GM10847 (cell line): ENCODE results near the gene FAM43A.

Source experiments
- POLR2A ChIP-seq: IDR thresholded peaks from 2 replicates; pipeline ENCODE4 v1.6.1; 2011; ENCODE audit not compliant: insufficient read length; ENCODE audit errors: extremely low read depth

Gene FAM43A

GRCh38 chr3:194686816-194687637 lies 1.3 kb downstream of the FAM43A start:
- no peak for TF ChIP-seq POLR2A

- no peak for TF ChIP-seq POLR2A
These were observed 2.0 kb downstream of the FAM43A start for GRCh38 chr3:194687638-194688199.

GRCh38 chr3:194688200-194688740 lies 2.6 kb downstream of the FAM43A start:
- TF ChIP-seq POLR2A = no peak

DNA sequence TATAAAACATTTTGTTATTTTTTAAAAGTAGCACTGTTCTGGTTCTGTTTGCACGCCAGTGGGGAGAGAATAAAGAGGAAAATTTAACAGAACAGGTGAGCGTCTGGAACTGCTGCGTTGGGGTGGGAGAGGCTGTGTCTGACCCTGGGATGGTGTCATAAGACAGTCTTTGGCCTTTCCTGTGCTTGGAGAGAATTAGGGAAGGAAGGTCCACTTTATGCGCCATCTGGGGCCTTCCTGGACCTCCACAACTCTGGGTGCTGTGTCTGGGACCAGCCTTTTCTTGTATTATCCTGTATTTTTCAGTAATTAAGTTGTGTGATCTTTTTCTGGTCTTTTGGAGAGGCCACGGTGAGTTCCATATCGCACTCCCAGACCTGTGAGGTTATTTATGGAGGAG lies 3.3 kb downstream of the FAM43A start:
- TF ChIP-seq POLR2A = no peak

DNA sequence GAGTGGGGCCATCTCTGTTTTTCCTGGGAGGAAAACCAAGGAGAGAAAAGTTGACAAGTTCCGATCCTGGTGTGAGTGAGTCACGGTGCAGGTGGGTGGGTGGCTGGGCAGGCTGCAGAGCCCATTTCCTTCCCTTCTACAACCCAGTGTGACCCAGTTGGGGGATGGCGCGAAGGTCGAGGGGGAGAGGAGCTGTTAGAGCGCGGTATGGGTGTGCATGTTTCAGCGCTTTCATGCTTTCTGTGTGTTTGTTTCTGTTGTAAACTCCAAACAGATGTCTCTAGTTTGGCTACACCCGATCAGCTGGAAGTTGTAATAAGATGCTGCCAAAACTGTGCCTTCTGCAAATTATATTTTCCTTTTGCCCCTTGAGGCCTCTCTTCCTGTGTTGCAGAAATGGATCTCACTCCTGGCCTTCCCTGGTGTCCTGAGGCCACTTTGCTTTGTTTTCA lies 3.8 kb downstream of the FAM43A start:
- no peak for TF ChIP-seq POLR2A

DNA sequence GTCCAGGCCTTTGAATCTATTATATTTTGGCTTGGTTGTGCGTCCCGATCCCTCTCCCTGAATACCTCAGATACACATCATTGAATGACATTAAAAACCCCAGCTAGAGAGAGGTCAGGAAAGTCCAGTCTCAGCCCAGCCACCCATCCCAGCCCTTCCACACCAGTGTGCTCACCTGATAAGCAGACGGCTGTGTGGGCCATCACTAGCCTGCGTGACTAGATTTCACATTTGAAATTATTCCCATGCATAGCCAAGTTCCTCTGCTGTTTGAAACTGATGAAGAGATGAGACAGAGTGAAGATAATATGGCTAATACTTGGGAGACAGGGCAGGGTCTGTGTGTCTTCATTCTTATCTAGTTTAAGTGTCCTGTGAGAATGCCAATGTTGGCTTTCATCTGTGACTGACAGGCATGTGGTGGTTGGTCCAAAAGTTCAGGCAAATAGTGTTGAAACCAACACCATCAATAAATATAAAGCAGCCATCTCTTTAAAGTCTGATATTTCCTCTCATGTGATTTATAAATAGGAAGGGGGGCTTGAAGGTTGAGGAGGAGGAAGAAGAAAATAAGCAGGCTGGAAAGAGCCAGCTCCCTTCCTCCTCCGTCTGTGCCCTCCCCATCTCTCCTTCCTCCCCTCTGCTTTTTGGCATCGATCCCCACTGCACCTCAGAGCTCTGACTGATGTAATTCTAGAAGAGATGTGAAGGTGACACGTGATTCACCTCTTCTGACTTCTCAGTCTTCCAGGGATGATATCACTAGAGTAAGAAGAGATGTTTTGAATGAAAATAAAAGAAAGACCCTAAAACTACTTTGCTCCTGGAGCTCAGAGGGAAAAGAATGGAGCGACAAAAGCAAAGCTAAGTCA lies 5.1 kb downstream of the FAM43A start:
- TF ChIP-seq POLR2A = no peak

DNA sequence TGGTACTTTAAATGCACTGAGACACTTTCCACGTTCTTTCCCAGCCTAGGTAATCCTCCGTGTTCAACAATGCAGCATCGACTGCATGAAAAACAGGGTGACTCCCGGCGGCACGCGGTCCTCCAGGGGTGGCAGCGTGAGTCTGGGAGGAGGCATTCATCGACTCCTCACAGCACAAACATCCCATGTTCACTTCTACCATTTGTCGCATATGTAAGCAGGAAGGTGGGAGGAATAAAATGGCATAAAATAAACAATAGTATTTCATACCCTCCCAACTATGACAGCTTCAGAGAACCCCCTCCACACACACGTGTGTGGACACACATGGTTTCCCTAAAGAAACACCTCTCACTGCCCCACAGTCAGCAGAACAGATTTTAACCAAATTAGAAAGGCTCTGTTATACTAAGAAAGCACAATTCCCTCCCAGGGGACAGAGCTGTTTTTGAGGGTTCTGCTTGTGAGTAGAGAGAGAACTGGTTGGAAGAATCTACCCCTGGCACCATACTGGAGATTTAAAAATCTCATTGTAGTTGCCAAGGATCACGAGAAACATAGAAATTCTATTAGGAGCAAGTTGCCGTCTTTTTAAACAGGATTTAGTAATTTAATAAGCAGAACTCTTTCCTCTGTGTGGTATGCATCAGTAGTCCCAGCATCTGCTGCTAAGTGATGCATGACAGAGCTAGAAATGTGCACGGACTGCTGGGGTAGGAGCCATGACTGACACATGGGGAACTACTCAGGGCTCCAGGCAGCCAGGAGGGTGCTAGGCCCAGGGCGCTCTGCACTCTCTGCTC lies 6.0 kb downstream of the FAM43A start:
- no peak for TF ChIP-seq POLR2A

DNA sequence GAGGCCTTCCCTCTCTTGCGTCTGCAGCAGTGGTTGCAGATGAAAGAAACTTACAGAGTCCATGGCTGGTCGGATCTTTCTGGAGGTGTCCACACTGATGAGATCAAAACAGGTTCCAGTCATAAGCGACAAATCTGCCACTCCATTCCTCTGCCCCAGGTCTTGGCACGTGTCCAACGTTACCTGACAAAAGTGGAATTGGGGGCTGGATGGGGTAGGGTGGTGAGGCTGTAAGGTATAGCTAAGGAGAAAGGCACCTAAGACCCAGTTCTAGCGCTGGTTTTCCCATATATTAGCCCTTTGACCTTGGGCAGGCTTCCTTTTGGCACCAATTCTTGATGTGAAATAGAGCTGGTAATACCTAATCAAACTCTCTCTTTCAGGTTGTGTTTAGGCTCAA lies 11.0 kb downstream of the FAM43A start:
- TF ChIP-seq POLR2A = no peak

GRCh38 chr3:194702545-194702944 lies 16.9 kb downstream of the FAM43A start:
- no peak for TF ChIP-seq POLR2A

DNA sequence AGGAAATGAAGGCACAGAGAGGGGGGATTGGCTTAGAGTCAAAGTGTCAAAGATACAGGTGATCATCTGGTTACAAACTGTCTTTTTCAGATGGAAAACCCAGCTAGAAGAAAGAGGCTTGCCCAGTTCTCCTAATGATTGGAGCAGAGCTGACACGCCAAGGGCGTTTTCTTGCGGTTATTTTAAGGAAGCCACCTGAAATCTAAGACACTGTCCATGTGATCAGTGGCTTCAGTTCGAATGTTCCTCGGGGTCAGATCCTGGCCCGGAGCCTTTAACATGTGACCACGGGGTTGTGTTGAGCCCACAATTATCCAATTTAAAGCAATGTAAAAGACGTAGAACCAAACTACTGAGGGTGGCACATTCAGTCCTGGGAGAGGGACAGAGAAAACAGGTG lies 19.5 kb downstream of the FAM43A start:
- no peak for TF ChIP-seq POLR2A

- no peak for TF ChIP-seq POLR2A
These were observed 20.1 kb downstream of the FAM43A start for GRCh38 chr3:194705761-194706160.

DNA sequence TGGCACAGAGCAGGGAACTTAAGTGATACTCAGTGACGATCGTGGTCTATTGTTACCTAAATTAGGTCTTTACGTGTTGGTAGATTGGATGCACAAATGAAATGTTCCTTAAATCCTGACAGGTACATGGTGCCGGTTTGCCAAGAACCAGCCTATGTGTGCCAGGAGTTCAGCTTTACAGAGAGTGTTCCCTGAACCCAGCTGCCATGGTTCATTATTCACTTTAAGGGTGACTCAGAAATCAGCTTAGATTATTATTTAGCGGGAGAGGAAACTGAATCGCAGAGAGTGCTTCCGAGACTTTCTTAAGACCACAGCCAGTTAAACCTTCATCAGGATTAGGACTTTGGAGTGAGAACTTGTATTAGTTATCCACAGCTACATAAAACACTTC lies 21.5 kb downstream of the FAM43A start:
- no peak for TF ChIP-seq POLR2A

GRCh38 chr3:194711286-194711685 lies 25.6 kb downstream of the FAM43A start:
- no peak for TF ChIP-seq POLR2A

DNA sequence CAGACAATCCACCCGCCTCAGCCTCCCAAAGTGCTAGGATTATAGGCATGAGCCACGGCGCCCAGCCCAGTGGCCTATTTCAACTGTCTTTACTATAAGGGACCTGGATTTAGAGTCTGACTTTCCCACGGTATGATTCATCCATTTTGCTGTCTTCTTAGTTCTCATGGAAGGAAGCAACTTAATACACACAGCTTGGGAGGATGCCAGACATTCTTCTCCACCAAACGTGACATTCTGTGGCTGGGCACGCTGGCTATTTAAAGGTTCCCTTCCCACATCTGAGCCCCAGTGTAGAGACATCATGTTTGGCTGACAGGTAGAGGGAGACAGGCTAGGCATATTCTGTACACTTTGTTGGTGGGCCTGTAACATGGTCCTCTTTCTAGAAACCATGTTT lies 26.2 kb downstream of the FAM43A start:
- no peak for TF ChIP-seq POLR2A
